Activated gamma-delta T cell (primary cell): Measurements from ENCODE around the gene GCFC2.

Experiments
- DNase-seq: peaks from one replicate; lab custom pipeline; 2025; lab: John Stamatoyannopoulos, UW

Gene GCFC2

DNA sequence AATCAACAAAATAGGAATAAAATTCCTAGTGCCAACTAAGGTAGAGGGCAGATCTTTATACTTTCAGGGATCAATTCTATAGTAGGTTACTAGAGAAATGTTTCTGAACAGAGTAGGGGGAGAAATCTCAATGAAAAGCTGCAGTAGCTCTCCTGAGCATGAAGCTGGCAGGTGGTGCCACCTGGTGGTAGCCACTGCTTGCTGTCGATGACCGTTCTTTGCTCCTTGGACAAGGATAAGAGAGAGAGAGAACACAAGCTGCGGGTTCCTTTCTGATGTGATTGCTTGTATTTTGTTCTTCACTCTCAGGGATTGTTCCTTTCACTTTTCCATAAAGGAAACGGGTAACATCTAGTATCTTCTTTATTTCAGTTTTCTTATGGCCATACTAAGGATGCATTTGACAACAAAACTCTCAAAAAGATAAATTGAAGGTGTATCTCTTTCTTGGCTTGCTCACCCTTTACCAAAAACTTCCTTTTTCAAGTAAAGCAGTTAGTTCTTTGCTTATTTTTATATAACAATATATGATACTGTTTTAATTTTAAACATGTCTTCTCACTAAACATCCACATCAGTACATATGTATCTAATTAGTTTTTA lies 82.7 kb downstream of the GCFC2 start:
- DNase-seq: no peak

DNA sequence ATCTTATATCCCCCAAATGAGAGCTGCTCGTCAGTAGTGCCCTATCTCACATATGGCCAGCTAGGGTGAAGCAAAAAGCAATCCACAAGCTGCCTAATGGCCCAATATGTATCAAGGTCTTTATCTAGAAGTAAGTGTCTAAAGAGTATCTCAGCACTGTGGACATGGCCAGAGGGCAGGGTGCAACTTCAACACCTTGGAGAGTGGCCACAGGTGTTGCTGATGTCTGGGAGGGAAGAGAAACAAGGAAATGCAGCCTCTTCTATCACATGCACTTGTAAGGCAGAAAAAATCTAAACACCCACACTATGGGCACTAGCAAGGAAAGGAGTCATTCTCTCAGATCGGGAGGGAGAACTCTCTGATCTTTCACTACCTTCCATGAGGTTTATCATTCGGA lies 87.8 kb downstream of the GCFC2 start:
- DNase-seq: no peak

- DNase-seq: no peak
Observed at GRCh38 chr2:75622500-75622899, 88.2 kb downstream of the GCFC2 start.

- no peak for DNase-seq
Observed at GRCh38 chr2:75621228-75621627, 89.5 kb downstream of the GCFC2 start.

GRCh38 chr2:75619956-75620740 lies 90.6 kb downstream of the GCFC2 start:
- no peak for DNase-seq

- no peak for DNase-seq
Observed at GRCh38 chr2:75616933-75617332, 93.8 kb downstream of the GCFC2 start.

- no peak for DNase-seq
Observed at GRCh38 chr2:75616406-75616805, 94.3 kb downstream of the GCFC2 start.

GRCh38 chr2:75614162-75614651 lies 96.5 kb downstream of the GCFC2 start:
- no peak for DNase-seq

GRCh38 chr2:75612862-75613243 lies 97.9 kb downstream of the GCFC2 start:
- DNase-seq: no peak
